OCI-LY7 (cell line): Measurements from ENCODE around the gene GALNT12. TPM values are rescaled to one million over a fixed set of nuclear protein-coding genes. Genes with fewer than 3 reads are reported as not detected.

Experiments
- BruUV-seq: library from RNA; stranded (reverse); fragments of 400-500 nt; replicated peaks from 2 replicates; lab custom pipeline; 2021; lab: Mats Ljungman, UMichigan
- CTCF ChIA-PET: fragments of 300-600 bp; sonication (Branson Sonifier 250); formaldehyde crosslinking; loops from one replicate; lab custom pipeline; 2022; ENCODE audit warnings: antibody characterized with exemption; ENCODE audit not compliant: unreplicated experiment; lab: Charles Lee
- POLR2A ChIA-PET: fragments of 300-600 bp; sonication (Branson Sonifier 250); formaldehyde crosslinking; loops from one replicate; lab custom pipeline; 2022; ENCODE audit warnings: antibody characterized with exemption; lab: Charles Lee
- DNase-seq: peaks from one replicate; pipeline ENCODE4 v3.0.0-alpha.2; 2015; ENCODE audit warnings: low spot score
- H2AFZ ChIP-seq: fragments of 200-600 bp; sonication (generic), shearing (Covaris generic); 2 replicates; pipeline ENCODE4 v1.6.1; 2014; ENCODE audit warnings: mild to moderate bottlenecking, antibody characterized with exemption, low read length, moderate library complexity
- H3K27ac ChIP-seq: fragments of 200-600 bp; sonication (generic); 2 replicates; pipeline ENCODE4 v1.5.1; 2014; ENCODE audit warnings: mixed run types, low read depth, mild to moderate bottlenecking, moderate library complexity, low read length, inconsistent platforms; ENCODE audit not compliant: poor library complexity, severe bottlenecking
- H3K36me3 ChIP-seq: fragments of 200-600 bp; sonication (generic); 2 replicates; pipeline ENCODE4 v1.6.1; 2014; ENCODE audit warnings: mild to moderate bottlenecking, antibody characterized with exemption, low read length, moderate library complexity, mixed read lengths; ENCODE audit not compliant: insufficient read depth
- H3K4me1 ChIP-seq: fragments of 200-600 bp; sonication (generic); 2 replicates; pipeline ENCODE4 v1.5.1; 2014; ENCODE audit warnings: mild to moderate bottlenecking, low read length; ENCODE audit not compliant: insufficient read depth, poor library complexity, severe bottlenecking
- H3K4me2 ChIP-seq: fragments of 200-600 bp; sonication (generic); 2 replicates; pipeline ENCODE4 v1.6.1; 2014; ENCODE audit warnings: mild to moderate bottlenecking, low read length
- H3K4me3 ChIP-seq: fragments of 200-600 bp; sonication (generic); 2 replicates; pipeline ENCODE4 v1.5.1; 2014; ENCODE audit warnings: mild to moderate bottlenecking, low read depth, low read length; ENCODE audit not compliant: poor library complexity, severe bottlenecking
- H3K79me2 ChIP-seq: fragments of 200-600 bp; sonication (generic); 2 replicates; pipeline ENCODE4 v1.6.1; 2016; ENCODE audit warnings: low read depth, mild to moderate bottlenecking, low read length, moderate library complexity, mixed read lengths; ENCODE audit not compliant: insufficient read depth
- H3K9me2 ChIP-seq: fragments of 200-600 bp; sonication (generic); 2 replicates; pipeline ENCODE4 v1.6.1; 2016; ENCODE audit warnings: mild to moderate bottlenecking, low read length, mixed read lengths; ENCODE audit not compliant: insufficient read depth
- H3K9me3 ChIP-seq: fragments of 200-600 bp; sonication (generic); 2 replicates; pipeline ENCODE4 v1.6.1; 2014; ENCODE audit warnings: mild to moderate bottlenecking, mixed run types, low read length, mixed read lengths
- H4K20me1 ChIP-seq: fragments of 200-600 bp; sonication (generic); 2 replicates; pipeline ENCODE4 v1.6.1; 2014; ENCODE audit warnings: mild to moderate bottlenecking, antibody characterized with exemption, low read length, moderate library complexity, mixed read lengths; ENCODE audit not compliant: insufficient read depth
- CTCF ChIP-seq: fragments of 200-600 bp; sonication (generic); conservative IDR thresholded peaks from 2 replicates; pipeline ENCODE4 v1.5.1; 2014; ENCODE audit warnings: mild to moderate bottlenecking, antibody characterized with exemption, low read length, moderate library complexity, mixed read lengths
- EZH2phosphoT487 ChIP-seq: fragments of 200-600 bp; sonication (generic); IDR thresholded peaks from 2 replicates; pipeline ENCODE4 v1.6.1; 2018; ENCODE audit warnings: low read depth, borderline replicate concordance, mild to moderate bottlenecking, mixed run types, antibody characterized with exemption, low read length, moderate library complexity, mixed read lengths
- intact Hi-C: fragments of 100-400 bp; cut with micrococcal nuclease; formaldehyde crosslinking; loops from one replicate; pipeline ENCODE4 v1.10.0; 2022; ENCODE audit not compliant: unreplicated experiment
- total RNA-seq, 2 experiments: library from RNA; depleted of rRNA in 1 of 2; stranded (reverse); fragments of >200 nt in 1 of 2; shearing (Covaris generic) in 1 of 2; gene quantifications; 2 replicates each; pipeline ENCODE4 v1.2.3, GENCODE V29; 2014 to 2022

The GALNT12 gene
- total RNA-seq, 2 experiments from 2014 or later = 5.5 to 9.7 TPM

GRCh38 chr9:98778711-98779530 lies 28.5 kb upstream of the GALNT12 start:
- H3K9me2 ChIP-seq = no peaks in the 10 kb centered on the region
- intact Hi-C loops = no loop called here
- no peaks in the 10 kb centered on the region for H3K36me3 ChIP-seq
- CTCF ChIA-PET = no interaction called here
- H4K20me1 ChIP-seq = no peaks in the 10 kb centered on the region
- no peaks in the 10 kb centered on the region for H3K4me1 ChIP-seq
- no peaks in the 10 kb centered on the region for H3K79me2 ChIP-seq
- TF ChIP-seq CTCF = no peak
- TF ChIP-seq EZH2phosphoT487 = no peak
- H3K9me3 ChIP-seq = no peaks in the 10 kb centered on the region
- POLR2A ChIA-PET = interaction anchor here (0.7 to 1.3 kb wide), 3 partner anchors 14 to 416 kb away, joined by 3 read pairs; no protein-coding TSS in a partner anchor
- no peak overlapping the region for H2AFZ ChIP-seq
- no peak overlapping the region for H3K4me3 ChIP-seq
- no peak for DNase-seq
- H3K4me2 ChIP-seq = no peak overlapping the region
- BruUV-seq = no TSS peak
- no peak overlapping the region for H3K27ac ChIP-seq

- no TSS peak for BruUV-seq
- CTCF ChIA-PET = no interaction called here
These were observed 27.3 kb upstream of the GALNT12 start for GRCh38 chr9:98780059-98780749.

More at GRCh38 chr9:98780059-98780749, 27.3 kb upstream of the GALNT12 start:
- H3K79me2 ChIP-seq = no peaks in the 10 kb centered on the region
- no peaks in the 10 kb centered on the region for H4K20me1 ChIP-seq
- H3K9me2 ChIP-seq = no peaks in the 10 kb centered on the region
- no peak overlapping the region for H3K4me2 ChIP-seq
- no peak overlapping the region for H2AFZ ChIP-seq
- H3K36me3 ChIP-seq = no peaks in the 10 kb centered on the region
- H3K4me3 ChIP-seq = no peak overlapping the region
- no peak for DNase-seq
- intact Hi-C loops = loop anchor here (10.0 kb wide), 1 partner anchor 405 kb away; no protein-coding TSS in a partner anchor
- no peaks in the 10 kb centered on the region for H3K9me3 ChIP-seq
- POLR2A ChIA-PET = no interaction called here
- no peaks in the 10 kb centered on the region for H3K4me1 ChIP-seq
- TF ChIP-seq EZH2phosphoT487 (no peak), CTCF (no peak)
- no peak overlapping the region for H3K27ac ChIP-seq
